ENCODE data around the gene FARS2.

The FARS2 gene

DNA sequence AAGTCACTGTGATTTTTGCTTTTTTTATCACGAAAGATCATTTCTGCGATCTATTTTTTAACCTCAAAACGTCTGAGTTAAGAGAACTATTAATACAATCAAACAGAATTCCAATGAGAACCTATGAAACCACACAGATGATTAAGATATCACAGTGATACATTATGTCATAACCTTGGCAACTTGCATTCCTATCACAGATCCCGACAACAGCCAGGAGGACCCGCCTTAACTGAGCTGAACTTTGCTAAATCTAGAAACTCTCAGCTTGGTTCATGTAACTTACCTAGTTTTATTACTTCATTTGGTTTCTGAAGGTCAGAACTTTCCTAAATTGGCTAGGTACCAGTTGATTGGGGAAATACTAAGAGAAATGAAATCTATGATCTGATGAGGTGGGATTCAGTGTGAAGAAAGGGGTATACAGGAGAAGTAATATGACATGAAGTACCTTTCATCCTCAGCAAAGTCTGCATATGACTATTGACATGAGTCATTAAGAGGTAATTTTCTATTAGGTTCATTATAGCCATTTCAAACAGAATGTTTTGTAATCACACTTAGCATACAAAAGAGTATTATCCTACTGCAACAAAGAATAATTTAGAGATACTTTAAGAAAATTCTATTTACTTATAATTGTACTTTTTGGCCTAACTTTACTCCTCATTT, 11.7 kb upstream of the FARS2 start:
- no peak for DNase-seq (ENCODE audit: low read depth)
- no peak overlapping the region for H3K4me3 ChIP-seq (ENCODE audit: low read depth, low read length)
- no peak for TF ChIP-seq POLR2A (IDR thresholded peaks at IDR 0.05; ENCODE audit: extremely low read depth, insufficient read length)
- TF ChIP-seq, protein P1, sequence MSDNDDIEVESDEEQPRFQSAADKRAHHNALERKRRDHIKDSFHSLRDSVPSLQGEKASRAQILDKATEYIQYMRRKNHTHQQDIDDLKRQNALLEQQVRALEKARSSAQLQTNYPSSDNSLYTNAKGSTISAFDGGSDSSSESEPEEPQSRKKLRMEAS (IDR thresholded peaks at IDR 0.05; ENCODE audit: low read depth, low read length): no peak
- TF ChIP-seq CTCF (IDR thresholded peaks at IDR 0.05; ENCODE audit: low read depth, low read length): no peak
- no peak for TF ChIP-seq MYC (IDR thresholded peaks at IDR 0.05; ENCODE audit: low read depth, low read length)

- H3K4me3 ChIP-seq (ENCODE audit: low read depth, low read length): no peak overlapping the region
- TF ChIP-seq CTCF (IDR thresholded peaks at IDR 0.05; ENCODE audit: low read depth, low read length): no peak
- TF ChIP-seq MYC (IDR thresholded peaks at IDR 0.05; ENCODE audit: low read depth, low read length): no peak
- TF ChIP-seq, protein P1 (IDR thresholded peaks at IDR 0.05; ENCODE audit: low read depth, low read length): no peak
- TF ChIP-seq POLR2A (IDR thresholded peaks at IDR 0.05; ENCODE audit: extremely low read depth, insufficient read length): no peak
- DNase-seq (ENCODE audit: low read depth): no peak
These were observed 10.9 kb upstream of the FARS2 start for GRCh38 chr6:5250451-5250850.

DNA sequence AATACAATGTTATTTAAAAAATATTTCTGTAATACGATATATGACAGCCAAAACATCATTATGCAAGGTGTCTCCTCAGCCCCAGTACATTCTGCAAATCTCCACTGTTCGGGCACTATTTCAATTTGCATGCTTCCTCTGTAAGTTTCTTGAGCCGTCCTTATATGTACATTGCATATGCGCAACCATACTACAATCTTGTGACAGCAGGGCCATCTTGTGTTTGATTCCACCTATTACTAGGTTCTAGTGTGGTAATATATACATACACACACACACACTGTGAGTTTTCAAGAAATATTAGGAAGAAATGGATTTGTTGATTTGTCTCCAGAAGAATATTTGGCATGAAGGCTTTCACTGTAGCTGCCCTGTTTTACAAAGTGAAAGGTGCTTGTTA, 10.4 kb upstream of the FARS2 start:
- peak; percentile 39 for DNase-seq (ENCODE audit: low read depth)
- H3K4me3 ChIP-seq (ENCODE audit: low read depth, low read length): no peak overlapping the region
- TF ChIP-seq MYC (IDR thresholded peaks at IDR 0.05; ENCODE audit: low read depth, low read length) (no peak), POLR2A (IDR thresholded peaks at IDR 0.05; ENCODE audit: extremely low read depth, insufficient read length) (no peak)

- no peak overlapping the region for H3K4me3 ChIP-seq (ENCODE audit: low read depth, low read length)
- no peak for DNase-seq (ENCODE audit: low read depth)
- no peak for TF ChIP-seq MYC (IDR thresholded peaks at IDR 0.05; ENCODE audit: low read depth, low read length)
- no peak for TF ChIP-seq CTCF (IDR thresholded peaks at IDR 0.05; ENCODE audit: low read depth, low read length)
- TF ChIP-seq, protein P1 (IDR thresholded peaks at IDR 0.05; ENCODE audit: low read depth, low read length): no peak
- no peak for TF ChIP-seq POLR2A (IDR thresholded peaks at IDR 0.05; ENCODE audit: extremely low read depth, insufficient read length)
These were observed 4.4 kb upstream of the FARS2 start for GRCh38 chr6:5256952-5257351.

- DNase-seq (ENCODE audit: low read depth): no peak
- H3K4me3 ChIP-seq (ENCODE audit: low read depth, low read length): no peak overlapping the region
- TF ChIP-seq, protein P1 (IDR thresholded peaks at IDR 0.05; ENCODE audit: low read depth, low read length): no peak
- no peak for TF ChIP-seq MYC (IDR thresholded peaks at IDR 0.05; ENCODE audit: low read depth, low read length)
- no peak for TF ChIP-seq CTCF (IDR thresholded peaks at IDR 0.05; ENCODE audit: low read depth, low read length)
- no peak for TF ChIP-seq POLR2A (IDR thresholded peaks at IDR 0.05; ENCODE audit: extremely low read depth, insufficient read length)
These were observed 3.9 kb upstream of the FARS2 start for GRCh38 chr6:5257400-5257799.

DNA sequence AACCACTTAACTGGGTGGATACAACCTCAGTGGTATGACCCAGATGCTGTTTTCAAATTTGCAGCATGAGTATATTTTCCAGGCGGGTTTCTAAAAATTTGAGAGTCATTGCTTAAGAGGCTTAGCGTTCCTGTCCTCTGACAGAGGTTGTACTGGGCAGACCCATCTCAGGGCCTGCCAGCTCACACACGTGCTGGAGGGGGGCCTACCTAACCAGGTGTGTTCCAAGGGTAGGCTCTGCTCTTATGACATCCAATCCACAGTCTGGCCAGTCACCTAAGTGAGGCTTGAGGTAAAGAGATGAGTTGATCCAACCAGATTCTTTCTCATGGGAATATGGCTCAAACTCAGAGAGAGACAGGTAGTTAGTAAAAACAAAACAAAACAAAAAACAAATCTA, 1.9 kb upstream of the FARS2 start:
- TF ChIP-seq, protein P1 (IDR thresholded peaks at IDR 0.05; ENCODE audit: low read depth, low read length): no peak
- no peak for TF ChIP-seq CTCF (IDR thresholded peaks at IDR 0.05; ENCODE audit: low read depth, low read length)
- TF ChIP-seq MYC (IDR thresholded peaks at IDR 0.05; ENCODE audit: low read depth, low read length): no peak
- TF ChIP-seq POLR2A (IDR thresholded peaks at IDR 0.05; ENCODE audit: extremely low read depth, insufficient read length): no peak
- peak overlapping the region; percentile 90 for H3K4me3 ChIP-seq (ENCODE audit: low read depth, low read length)
- no peak for DNase-seq (ENCODE audit: low read depth)

Measured in NB4 (cell line).